Esophagus muscularis mucosa (tissue), 4 donors: Measurements from ENCODE around the gene THRA. TPM values are rescaled to one million over a fixed set of nuclear protein-coding genes. Genes with fewer than 3 reads are reported as not detected.

Experiments used
- DNase-seq: peaks from one replicate; pipeline ENCODE4 v3.0.0-alpha.2; 2017; ENCODE audit errors: extremely low spot score
- H3K27ac ChIP-seq, 4 donors: fragments of 200-600 bp; sonication (generic); replicated peaks in 1 of 4; 1 replicate in 3 of 4; 2 replicates in 1 of 4; pipeline ENCODE4 v1.5.1; 2016 to 2019; ENCODE audit warnings: mild to moderate bottlenecking in 1 of 4
- H3K27me3 ChIP-seq, 4 donors: fragments of 200-600 bp; sonication (generic); one replicate each; pipeline versions ENCODE4 v1.5.1 to v1.6.0; 2016 to 2019
- H3K36me3 ChIP-seq, 4 donors: fragments of 200-600 bp; sonication (generic); one replicate each; pipeline ENCODE4 v1.5.1; 2016 to 2019
- H3K4me1 ChIP-seq, 4 donors: fragments of 200-600 bp; sonication (generic); one replicate each; pipeline ENCODE4 v1.5.1; 2016 to 2019
- H3K4me3 ChIP-seq, 4 donors: fragments of 200-600 bp; sonication (generic); 1 replicate in 2 of 4; 2 replicates in 2 of 4; pipeline ENCODE4 v1.5.1; 2016 to 2019; ENCODE audit warnings: mild to moderate bottlenecking in 4 of 4, moderate library complexity in 1 of 4
- H3K9me3 ChIP-seq, 4 donors: fragments of 200-600 bp; sonication (generic); 1 replicate in 3 of 4; 2 replicates in 1 of 4; pipeline ENCODE4 v1.5.1; 2016 to 2019
- CTCF ChIP-seq, 3 experiments: fragments of 200-600 bp in 2 of 3; fragments of 450-650 bp in 1 of 3; sonication (generic) in 2 of 3; IDR thresholded peaks; one replicate each; pipeline ENCODE4 v1.5.1; 2017 to 2019; ENCODE audit warnings: antibody characterized with exemption in 3 of 3, mild to moderate bottlenecking in 2 of 3, moderate library complexity in 1 of 3
- EP300 ChIP-seq: sonication (generic); formaldehyde crosslinking; IDR thresholded peaks from one replicate; pipeline ENCODE4 v1.6.1; 2017; ENCODE audit warnings: antibody characterized with exemption
- POLR2A ChIP-seq: fragments of 450-650 bp; IDR thresholded peaks from one replicate; pipeline ENCODE4 v1.6.1; 2017; ENCODE audit warnings: antibody characterized with exemption, moderate library complexity, mild to moderate bottlenecking, low read depth
- POLR2AphosphoS5 ChIP-seq, 2 donors: sonication (generic); formaldehyde crosslinking; IDR thresholded peaks; one replicate each; pipeline ENCODE4 v1.6.1; 2017; ENCODE audit warnings: antibody characterized with exemption in 2 of 2
- WGBS: methylation state at CpG from one replicate; pipeline ENCODE4 v1.1.5; 2018; 5-methylcytosine and 5-hydroxymethylcytosine counted together
- intact Hi-C: fragments of 100-400 bp; cut with DNase I; formaldehyde crosslinking; loops from one replicate; pipeline ENCODE4 v1.15.1; 2023
- total RNA-seq, 4 donors: library from RNA; depleted of rRNA; stranded (reverse); fragments of >200 nt; gene quantifications; one replicate each; pipeline versions ENCODE4 v1.1.0 to v1.2.1, GENCODE V29; 2016

THRA gene
- total RNA-seq, 4 donors from 2014 or later = 69.7 to 112 (median 85.2) TPM

GRCh38 chr17:40075201-40075941 is 12.6 kb downstream of the THRA start:
- intact Hi-C loops = no loop called here
- TF ChIP-seq POLR2AphosphoS5 (IDR thresholded peaks at IDR 0.05) (peak; percentile 9 to 65), CTCF (IDR thresholded peaks at IDR 0.05) (peak in 2 of 3 experiments; percentile 90 to 94), POLR2A (no peak), EP300 (peak; percentile 53)
- Histone ChIP-seq H3K4me1 (peaks cover 70 to 86% (median 79%) of the 10 kb centered on the region in 4 donors), H3K9me3 (no peaks in the 10 kb centered on the region), H3K4me3 (peak overlapping the region; percentile 26 to 41 (median 31)), H3K27me3 (no peaks in the 10 kb centered on the region), H3K36me3 (peaks cover 26 to 47% (median 46%) of the 10 kb centered on the region in 4 donors), H3K27ac (peak overlapping the region; percentile 91 to 99 (median 99))
- 15% methylated on average over 8 of the region's 11 CpGs for WGBS
- DNase-seq = no peak

- H3K27me3 ChIP-seq = no peaks in the 10 kb centered on the region
- no peak for TF ChIP-seq CTCF (IDR thresholded peaks at IDR 0.05)
- no peak for TF ChIP-seq POLR2A
- no peak for TF ChIP-seq POLR2AphosphoS5 (IDR thresholded peaks at IDR 0.05)
- no peak for TF ChIP-seq EP300
- peak overlapping the region; percentile 26 to 41 (median 31) for H3K4me3 ChIP-seq
- DNase-seq = no peak
- intact Hi-C loops = no loop called here
- 66% methylated on average over 2 of the region's 8 CpGs for WGBS
- H3K36me3 ChIP-seq = peaks cover 26 to 52% (median 51%) of the 10 kb centered on the region in 4 donors
- no peaks in the 10 kb centered on the region for H3K9me3 ChIP-seq
- H3K27ac ChIP-seq = peak overlapping the region; percentile 91 to 99 (median 99)
- H3K4me1 ChIP-seq = peaks cover 63 to 80% (median 72%) of the 10 kb centered on the region in 4 donors
These were observed 13.3 kb downstream of the THRA start for GRCh38 chr17:40075942-40076498.

DNA sequence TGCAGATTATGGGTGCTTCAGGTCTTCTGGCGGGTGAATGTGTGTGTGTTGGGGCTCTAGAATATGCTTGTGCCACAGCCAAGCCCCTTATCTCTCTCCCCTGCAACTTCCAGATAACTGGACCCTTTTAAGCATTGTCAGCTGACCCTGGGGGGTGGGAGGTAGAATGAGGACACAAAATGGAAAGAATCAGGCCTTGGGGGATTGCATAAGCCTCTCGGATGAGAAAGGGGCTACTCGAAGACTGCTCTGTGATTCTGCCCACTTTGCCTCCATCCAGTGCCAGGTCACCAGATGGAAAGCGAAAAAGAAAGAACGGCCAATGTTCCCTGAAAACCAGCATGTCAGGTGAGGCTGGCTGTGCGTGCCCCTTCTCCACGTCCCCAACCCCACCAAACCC is 13.8 kb downstream of the THRA start:
- peaks cover 57 to 74% (median 67%) of the 10 kb centered on the region in 4 donors for H3K4me1 ChIP-seq
- peaks cover 26 to 57% (median 55%) of the 10 kb centered on the region in 4 donors for H3K36me3 ChIP-seq
- TF ChIP-seq POLR2A = no peak
- TF ChIP-seq POLR2AphosphoS5 (IDR thresholded peaks at IDR 0.05) = no peak
- TF ChIP-seq CTCF (IDR thresholded peaks at IDR 0.05) = no peak
- no peak for TF ChIP-seq EP300
- intact Hi-C loops = no loop called here
- 77% methylated on average over 7 of the region's 7 CpGs for WGBS
- H3K4me3 ChIP-seq = no peak overlapping the region
- no peaks in the 10 kb centered on the region for H3K9me3 ChIP-seq
- H3K27me3 ChIP-seq = no peaks in the 10 kb centered on the region
- peak overlapping the region; percentile 91 to 99 (median 99) for H3K27ac ChIP-seq
- DNase-seq = no peak

GRCh38 chr17:40079545-40079944 is 16.8 kb downstream of the THRA start:
- Histone ChIP-seq H3K27me3 (no peaks in the 10 kb centered on the region), H3K27ac (peak overlapping the region in 2 of 4 donors; percentile 99), H3K4me3 (no peak overlapping the region), H3K4me1 (peaks cover 28 to 57% (median 42%) of the 10 kb centered on the region in 4 donors), H3K36me3 (peaks cover 32 to 73% (median 65%) of the 10 kb centered on the region in 4 donors), H3K9me3 (no peaks in the 10 kb centered on the region)
- TF ChIP-seq POLR2A (no peak), EP300 (no peak), POLR2AphosphoS5 (IDR thresholded peaks at IDR 0.05) (no peak), CTCF (IDR thresholded peaks at IDR 0.05) (no peak)
- 85% methylated on average over 3 of the region's 3 CpGs for WGBS
- DNase-seq = no peak
- intact Hi-C loops = no loop called here
